CD14-positive monocyte (primary cell): ENCODE measurements around the gene GPR17. TPM values are rescaled to one million over a fixed set of nuclear protein-coding genes. Genes with fewer than 3 reads are reported as not detected.

Experiments used
- DNase-seq, 3 donors: peaks; one replicate each; pipeline ENCODE4 v3.0.0-alpha.2; 2011 to 2022
- H2AFZ ChIP-seq: 2 replicates; pipeline ENCODE4 v1.6.0; 2012; ENCODE audit warnings: mild to moderate bottlenecking, low read depth, low read length, inconsistent platforms; ENCODE audit not compliant: insufficient read depth, poor library complexity, severe bottlenecking
- H3K27ac ChIP-seq, 2 donors: 1 replicate in 1 of 2; 2 replicates in 1 of 2; pipeline ENCODE4 v1.5.1; 2012 to 2013; ENCODE audit warnings: low read length in 2 of 2, control low read depth in 1 of 2, inconsistent platforms in 1 of 2, low read depth in 1 of 2, mild to moderate bottlenecking in 1 of 2
- H3K27me3 ChIP-seq, 2 donors: one replicate each; pipeline versions ENCODE4 v1.6.0 to v1.6.1; 2011 to 2013; ENCODE audit warnings: low read length in 2 of 2; ENCODE audit not compliant: control insufficient read depth in 2 of 2, insufficient read depth in 2 of 2
- H3K36me3 ChIP-seq, 2 donors: replicated peaks in 1 of 2; 1 replicate in 1 of 2; 2 replicates in 1 of 2; pipeline versions ENCODE4 v1.5.1 to v1.6.1; 2012 to 2013; ENCODE audit warnings: low read length in 2 of 2, control low read depth in 1 of 2, inconsistent platforms in 1 of 2, mild to moderate bottlenecking in 1 of 2; ENCODE audit not compliant: insufficient read depth in 2 of 2, control insufficient read depth in 1 of 2
- H3K4me1 ChIP-seq, 2 donors: 1 replicate in 1 of 2; 2 replicates in 1 of 2; pipeline versions ENCODE4 v1.5.1 to v1.6.1; 2012 to 2013; ENCODE audit warnings: low read length in 2 of 2, control low read depth in 1 of 2, inconsistent platforms in 1 of 2, mild to moderate bottlenecking in 1 of 2, moderate library complexity in 1 of 2; ENCODE audit not compliant: insufficient read depth in 2 of 2, control insufficient read depth in 1 of 2
- H3K4me2 ChIP-seq: replicated peaks from 2 replicates; pipeline ENCODE3; 2012; ENCODE audit warnings: low read length, moderate library complexity, mild to moderate bottlenecking; ENCODE audit not compliant: poor library complexity, severe bottlenecking; ENCODE audit errors: extremely low read depth
- H3K4me3 ChIP-seq, 3 experiments: fragments of 200-600 bp in 1 of 3; sonication (generic) in 1 of 3; replicated peaks in 1 of 3; 1 replicate in 2 of 3; 2 replicates in 1 of 3; pipeline ENCODE4 v1.5.1; 2011 to 2013; ENCODE audit warnings: low read length in 3 of 3, mild to moderate bottlenecking in 3 of 3, control low read depth in 2 of 3, low read depth in 2 of 3, inconsistent platforms in 1 of 3, moderate library complexity in 1 of 3
- H3K79me2 ChIP-seq: 2 replicates; pipeline ENCODE4 v1.6.0; 2012; ENCODE audit warnings: mild to moderate bottlenecking, control low read depth, inconsistent platforms, low read length, moderate library complexity; ENCODE audit not compliant: insufficient read depth
- H3K9ac ChIP-seq: 2 replicates; pipeline ENCODE4 v1.6.0; 2017; ENCODE audit warnings: low read length, mild to moderate bottlenecking; ENCODE audit not compliant: insufficient read depth, poor library complexity, severe bottlenecking
- H3K9me3 ChIP-seq, 2 donors: replicated peaks in 1 of 2; 1 replicate in 1 of 2; 2 replicates in 1 of 2; pipeline versions ENCODE4 v1.5.1 to v1.6.1; 2012 to 2013; ENCODE audit warnings: low read length in 2 of 2, control low read depth in 1 of 2; ENCODE audit not compliant: control insufficient read depth in 1 of 2, insufficient read depth in 1 of 2
- H4K20me1 ChIP-seq: 2 replicates; pipeline ENCODE4 v1.6.0; 2012; ENCODE audit warnings: mild to moderate bottlenecking, low read length, control low read depth, moderate library complexity; ENCODE audit not compliant: insufficient read depth
- H3K27ac Mint-ChIP-seq, 7 donors: one replicate each; pipeline ENCODE4 v1.8.0; 2020; ENCODE audit warnings: mild to moderate bottlenecking in 7 of 7, mixed read lengths in 7 of 7, moderate library complexity in 6 of 7, inconsistent platforms in 2 of 7
- H3K27me3 Mint-ChIP-seq, 3 donors: one replicate each; pipeline ENCODE4 v1.8.0; 2021 to 2022; ENCODE audit warnings: low read depth in 3 of 3, mild to moderate bottlenecking in 3 of 3, mixed read lengths in 3 of 3, moderate library complexity in 3 of 3, inconsistent platforms in 1 of 3
- H3K36me3 Mint-ChIP-seq, 2 donors: one replicate each; pipeline ENCODE4 v1.8.0; 2020; ENCODE audit warnings: mixed read lengths in 2 of 2, inconsistent platforms in 1 of 2, mild to moderate bottlenecking in 1 of 2
- H3K4me1 Mint-ChIP-seq: one replicate; pipeline ENCODE4 v1.8.0; 2020; ENCODE audit warnings: mild to moderate bottlenecking, mixed read lengths
- H3K4me3 Mint-ChIP-seq, 2 donors: one replicate each; pipeline ENCODE4 v1.8.0; 2020; ENCODE audit warnings: mild to moderate bottlenecking in 2 of 2, mixed read lengths in 2 of 2, moderate library complexity in 1 of 2
- H3K9me3 Mint-ChIP-seq, 7 donors: one replicate each; pipeline ENCODE4 v1.8.0; 2020 to 2022; ENCODE audit warnings: mixed read lengths in 7 of 7, mild to moderate bottlenecking in 6 of 7, moderate library complexity in 6 of 7, inconsistent platforms in 2 of 7
- WGBS: methylation state at CpG from one replicate; pipeline ENCODE4 v1.1.5; 2013; ENCODE audit warnings: missing lambda C conversion rate; ENCODE audit not compliant: insufficient coverage; 5-methylcytosine and 5-hydroxymethylcytosine counted together
- intact Hi-C, 2 donors: fragments of 100-400 bp; cut with micrococcal nuclease; formaldehyde crosslinking; loops; one replicate each; pipeline versions ENCODE4 v1.15.0 to v1.15.1; 2023
- polyA plus RNA-seq, 3 donors: library from polyadenylated mRNA; depleted of rRNA in 1 of 3; unstranded in 2 of 3; stranded (reverse) in 1 of 3; fragments of 300-500 nt in 2 of 3; fragments of >200 nt in 1 of 3; fragmentation: Illumina TruSeq in 2 of 3; gene quantifications; 1 replicate in 2 of 3; 2 replicates in 1 of 3; pipeline ENCODE4 v1.2.3, GENCODE V29; 2012 to 2021
- TF ChIP-seq, protein P1 (sequence below): fragments of 200-600 bp; IDR thresholded peaks from one replicate; pipeline ENCODE4 v1.8.0; 2022; ENCODE audit warnings: antibody characterized with exemption, mild to moderate bottlenecking

GPR17 gene
- polyA plus RNA-seq, 3 donors = 0.07 TPM; not detected in 2

DNA sequence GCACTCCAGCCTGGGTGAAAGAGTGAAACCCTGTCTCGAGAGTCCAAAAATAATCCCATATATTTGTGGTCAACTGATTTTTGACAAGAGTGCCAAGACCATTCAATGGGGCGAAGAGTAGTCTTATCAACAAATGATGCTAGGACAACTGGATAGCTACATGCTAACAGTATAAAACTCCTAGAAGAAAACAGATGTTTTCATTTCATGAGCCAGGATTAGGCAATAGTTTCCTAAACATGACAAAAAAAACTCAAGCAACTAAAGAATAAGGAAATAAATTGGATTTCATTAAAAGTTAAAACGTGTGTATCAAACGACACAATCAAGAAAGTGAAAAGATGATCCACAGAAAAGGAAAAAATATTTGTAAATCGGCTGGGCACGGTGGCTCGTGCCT is 23.1 kb downstream of the GPR17 start:
- Histone ChIP-seq H4K20me1 (no peaks in the 10 kb centered on the region), H3K9ac (no peak overlapping the region), H3K4me1 (no peaks in the 10 kb centered on the region), H2AFZ (no peak overlapping the region), H3K9me3 (peaks cover 0 to 7% of the 10 kb centered on the region in 2 donors), H3K4me3 (no peak overlapping the region), H3K79me2 (no peaks in the 10 kb centered on the region), H3K36me3 (no peaks in the 10 kb centered on the region), H3K4me2 (no peak overlapping the region), H3K27me3 (peaks cover 26 to 56% of the 10 kb centered on the region in 2 donors), H3K27ac (no peak overlapping the region)
- intact Hi-C loops = no loop called here
- Mint-ChIP-seq H3K4me3 (no peak overlapping the region), H3K36me3 (no peaks in the 10 kb centered on the region), H3K27me3 (peaks cover 63 to 90% (median 70%) of the 10 kb centered on the region in 3 donors), H3K27ac (no peak overlapping the region), H3K4me1 (no peaks in the 10 kb centered on the region), H3K9me3 (peaks cover 0 to 5% (median 2%) of the 10 kb centered on the region in 7 donors)
- DNase-seq = no peak
- WGBS = 100% methylated on average over 3 of the region's 7 CpGs
- TF ChIP-seq, protein P1, sequence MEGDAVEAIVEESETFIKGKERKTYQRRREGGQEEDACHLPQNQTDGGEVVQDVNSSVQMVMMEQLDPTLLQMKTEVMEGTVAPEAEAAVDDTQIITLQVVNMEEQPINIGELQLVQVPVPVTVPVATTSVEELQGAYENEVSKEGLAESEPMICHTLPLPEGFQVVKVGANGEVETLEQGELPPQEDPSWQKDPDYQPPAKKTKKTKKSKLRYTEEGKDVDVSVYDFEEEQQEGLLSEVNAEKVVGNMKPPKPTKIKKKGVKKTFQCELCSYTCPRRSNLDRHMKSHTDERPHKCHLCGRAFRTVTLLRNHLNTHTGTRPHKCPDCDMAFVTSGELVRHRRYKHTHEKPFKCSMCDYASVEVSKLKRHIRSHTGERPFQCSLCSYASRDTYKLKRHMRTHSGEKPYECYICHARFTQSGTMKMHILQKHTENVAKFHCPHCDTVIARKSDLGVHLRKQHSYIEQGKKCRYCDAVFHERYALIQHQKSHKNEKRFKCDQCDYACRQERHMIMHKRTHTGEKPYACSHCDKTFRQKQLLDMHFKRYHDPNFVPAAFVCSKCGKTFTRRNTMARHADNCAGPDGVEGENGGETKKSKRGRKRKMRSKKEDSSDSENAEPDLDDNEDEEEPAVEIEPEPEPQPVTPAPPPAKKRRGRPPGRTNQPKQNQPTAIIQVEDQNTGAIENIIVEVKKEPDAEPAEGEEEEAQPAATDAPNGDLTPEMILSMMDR = no peak

GRCh38 chr2:127670055-127670956 is 24.4 kb downstream of the GPR17 start:
- peaks cover 4% of the 10 kb centered on the region for H3K4me1 Mint-ChIP-seq
- H3K27ac ChIP-seq = no peak overlapping the region
- WGBS = 100% methylated on average over 1 of the region's 10 CpGs
- H3K79me2 ChIP-seq = no peaks in the 10 kb centered on the region
- no peak overlapping the region for H3K4me2 ChIP-seq
- no peaks in the 10 kb centered on the region for H3K36me3 ChIP-seq
- H3K4me3 Mint-ChIP-seq = no peak overlapping the region
- H3K9ac ChIP-seq = no peak overlapping the region
- H3K9me3 Mint-ChIP-seq = peaks cover 0 to 8% (median 4%) of the 10 kb centered on the region in 7 donors
- no peak overlapping the region for H3K4me3 ChIP-seq
- H3K36me3 Mint-ChIP-seq = peaks cover 3 to 4% of the 10 kb centered on the region in 2 donors
- peaks cover 24 to 50% of the 10 kb centered on the region in 2 donors for H3K27me3 ChIP-seq
- no peak for DNase-seq
- H2AFZ ChIP-seq = no peak overlapping the region
- H3K27me3 Mint-ChIP-seq = peaks cover 60 to 89% (median 66%) of the 10 kb centered on the region in 3 donors
- TF ChIP-seq, protein P1 = no peak
- intact Hi-C loops = no loop called here
- H4K20me1 ChIP-seq = no peaks in the 10 kb centered on the region
- H3K4me1 ChIP-seq = peaks cover 4 to 8% of the 10 kb centered on the region in 2 donors
- no peak overlapping the region for H3K27ac Mint-ChIP-seq
- no peaks in the 10 kb centered on the region for H3K9me3 ChIP-seq
